ENCODE data around the gene PRSS27. TPM values are rescaled to one million over a fixed set of nuclear protein-coding genes. Genes with fewer than 3 reads are reported as not detected.
A peak's percentile ranks its signal among the peaks of the same experiment; 100 is the strongest.

Gene PRSS27
- total RNA-seq, 2 donors from 2014 or later, result 0.83 to 1.4 TPM

- DNase-seq (no peak), ATAC-seq (peak; percentile 2)
- no peaks in the 10 kb centered on the region for H3K9me3 ChIP-seq (ENCODE audit: control insufficient read depth, low read length, poor library complexity, severe bottlenecking)
- Mint-ChIP-seq H3K4me1 (peaks cover 6% of the 10 kb centered on the region), H3K27me3 (no peaks in the 10 kb centered on the region), H3K27ac (peak overlapping the region; percentile 56), H3K36me3 (ENCODE audit: low read depth) (no peaks in the 10 kb centered on the region), H3K4me3 (peak overlapping the region; percentile 21)
These were observed 5.0 kb downstream of the PRSS27 start for GRCh38 chr16:2715064-2715463.

- DNase-seq (no peak), ATAC-seq (no peak)
- no peaks in the 10 kb centered on the region for H3K9me3 ChIP-seq (ENCODE audit: control insufficient read depth, low read length, poor library complexity, severe bottlenecking)
- no peaks in the 10 kb centered on the region for H3K36me3 Mint-ChIP-seq (ENCODE audit: low read depth)
- no peaks in the 10 kb centered on the region for H3K27me3 Mint-ChIP-seq
- H3K4me3 Mint-ChIP-seq, result no peak overlapping the region
- peaks cover 6% of the 10 kb centered on the region for H3K4me1 Mint-ChIP-seq
- no peak overlapping the region for H3K27ac Mint-ChIP-seq
These were observed 5.8 kb downstream of the PRSS27 start for GRCh38 chr16:2713985-2714774.

GRCh38 chr16:2713523-2713922, 6.5 kb downstream of the PRSS27 start:
- no peak overlapping the region for H3K27ac Mint-ChIP-seq
- DNase-seq (no peak), ATAC-seq (no peak)
- no peaks in the 10 kb centered on the region for H3K27me3 Mint-ChIP-seq
- H3K4me1 Mint-ChIP-seq, result peaks cover 6% of the 10 kb centered on the region
- H3K36me3 Mint-ChIP-seq (ENCODE audit: low read depth), result no peaks in the 10 kb centered on the region
- H3K9me3 ChIP-seq (ENCODE audit: control insufficient read depth, low read length, poor library complexity, severe bottlenecking), result no peaks in the 10 kb centered on the region
- H3K4me3 Mint-ChIP-seq, result no peak overlapping the region

- peaks cover 6% of the 10 kb centered on the region for H3K4me1 Mint-ChIP-seq
- no peaks in the 10 kb centered on the region for H3K27me3 Mint-ChIP-seq
- no peak for DNase-seq
- H3K36me3 Mint-ChIP-seq (ENCODE audit: low read depth), result no peaks in the 10 kb centered on the region
- H3K27ac Mint-ChIP-seq, result no peak overlapping the region
- no peak for ATAC-seq
- H3K4me3 Mint-ChIP-seq, result no peak overlapping the region
- no peaks in the 10 kb centered on the region for H3K9me3 ChIP-seq (ENCODE audit: control insufficient read depth, low read length, poor library complexity, severe bottlenecking)
These were observed 7.5 kb downstream of the PRSS27 start for GRCh38 chr16:2712546-2712945.

- Mint-ChIP-seq H3K27me3 (no peaks in the 10 kb centered on the region), H3K27ac (no peak overlapping the region), H3K4me1 (peaks cover 6% of the 10 kb centered on the region), H3K4me3 (no peak overlapping the region), H3K36me3 (ENCODE audit: low read depth) (no peaks in the 10 kb centered on the region)
- no peak for ATAC-seq
- H3K9me3 ChIP-seq (ENCODE audit: control insufficient read depth, low read length, poor library complexity, severe bottlenecking), result no peaks in the 10 kb centered on the region
- no peak for DNase-seq
These were observed 8.0 kb downstream of the PRSS27 start for GRCh38 chr16:2712063-2712441.

GRCh38 chr16:2711370-2712062, 8.5 kb downstream of the PRSS27 start:
- Mint-ChIP-seq H3K4me1 (peaks cover 6% of the 10 kb centered on the region), H3K36me3 (ENCODE audit: low read depth) (no peaks in the 10 kb centered on the region), H3K4me3 (no peak overlapping the region), H3K27ac (no peak overlapping the region), H3K27me3 (no peaks in the 10 kb centered on the region)
- no peaks in the 10 kb centered on the region for H3K9me3 ChIP-seq (ENCODE audit: control insufficient read depth, low read length, poor library complexity, severe bottlenecking)
- DNase-seq (no peak), ATAC-seq (no peak)

GRCh38 chr16:2710711-2711231, 9.3 kb downstream of the PRSS27 start:
- Mint-ChIP-seq H3K4me3 (no peak overlapping the region), H3K27me3 (no peaks in the 10 kb centered on the region), H3K27ac (no peak overlapping the region), H3K4me1 (peaks cover 4% of the 10 kb centered on the region), H3K36me3 (ENCODE audit: low read depth) (no peaks in the 10 kb centered on the region)
- no peaks in the 10 kb centered on the region for H3K9me3 ChIP-seq (ENCODE audit: control insufficient read depth, low read length, poor library complexity, severe bottlenecking)
- ATAC-seq, result no peak
- DNase-seq, result no peak

- H3K9me3 ChIP-seq (ENCODE audit: control insufficient read depth, low read length, poor library complexity, severe bottlenecking), result no peaks in the 10 kb centered on the region
- Mint-ChIP-seq H3K27ac (no peak overlapping the region), H3K36me3 (ENCODE audit: low read depth) (no peaks in the 10 kb centered on the region), H3K4me3 (no peak overlapping the region), H3K27me3 (no peaks in the 10 kb centered on the region), H3K4me1 (peaks cover 3% of the 10 kb centered on the region)
- no peak for ATAC-seq
- DNase-seq, result no peak
These were observed 9.9 kb downstream of the PRSS27 start for GRCh38 chr16:2710021-2710710.

- H3K36me3 Mint-ChIP-seq (ENCODE audit: low read depth), result no peaks in the 10 kb centered on the region
- H3K9me3 ChIP-seq (ENCODE audit: control insufficient read depth, low read length, poor library complexity, severe bottlenecking), result no peaks in the 10 kb centered on the region
- DNase-seq (no peak), ATAC-seq (no peak)
- no peak overlapping the region for H3K27ac Mint-ChIP-seq
- H3K27me3 Mint-ChIP-seq, result no peaks in the 10 kb centered on the region
- no peak overlapping the region for H3K4me3 Mint-ChIP-seq
- no peaks in the 10 kb centered on the region for H3K4me1 Mint-ChIP-seq
These were observed 10.4 kb downstream of the PRSS27 start for GRCh38 chr16:2709588-2709984.

- no peak for ATAC-seq
- Mint-ChIP-seq H3K4me1 (no peaks in the 10 kb centered on the region), H3K27ac (no peak overlapping the region), H3K27me3 (no peaks in the 10 kb centered on the region), H3K36me3 (ENCODE audit: low read depth) (no peaks in the 10 kb centered on the region), H3K4me3 (no peak overlapping the region)
- H3K9me3 ChIP-seq (ENCODE audit: control insufficient read depth, low read length, poor library complexity, severe bottlenecking), result no peaks in the 10 kb centered on the region
- DNase-seq, result no peak
These were observed 11.0 kb downstream of the PRSS27 start for GRCh38 chr16:2708955-2709587.

GRCh38 chr16:2708290-2708639, 11.8 kb downstream of the PRSS27 start:
- no peaks in the 10 kb centered on the region for H3K27me3 Mint-ChIP-seq
- no peaks in the 10 kb centered on the region for H3K36me3 Mint-ChIP-seq (ENCODE audit: low read depth)
- no peak overlapping the region for H3K4me3 Mint-ChIP-seq
- H3K4me1 Mint-ChIP-seq, result no peaks in the 10 kb centered on the region
- ATAC-seq (no peak), DNase-seq (no peak)
- no peak overlapping the region for H3K27ac Mint-ChIP-seq
- no peaks in the 10 kb centered on the region for H3K9me3 ChIP-seq (ENCODE audit: control insufficient read depth, low read length, poor library complexity, severe bottlenecking)

GRCh38 chr16:2707368-2708289, 12.4 kb downstream of the PRSS27 start:
- no peak for ATAC-seq
- no peaks in the 10 kb centered on the region for H3K36me3 Mint-ChIP-seq (ENCODE audit: low read depth)
- H3K4me3 Mint-ChIP-seq, result no peak overlapping the region
- H3K9me3 ChIP-seq (ENCODE audit: control insufficient read depth, low read length, poor library complexity, severe bottlenecking), result no peaks in the 10 kb centered on the region
- DNase-seq, result no peak
- H3K27me3 Mint-ChIP-seq, result no peaks in the 10 kb centered on the region
- H3K27ac Mint-ChIP-seq, result no peak overlapping the region
- H3K4me1 Mint-ChIP-seq, result no peaks in the 10 kb centered on the region

Measured in T-helper 17 cell (primary cell).